ENCODE measurements around the gene P2RY11.

DNA sequence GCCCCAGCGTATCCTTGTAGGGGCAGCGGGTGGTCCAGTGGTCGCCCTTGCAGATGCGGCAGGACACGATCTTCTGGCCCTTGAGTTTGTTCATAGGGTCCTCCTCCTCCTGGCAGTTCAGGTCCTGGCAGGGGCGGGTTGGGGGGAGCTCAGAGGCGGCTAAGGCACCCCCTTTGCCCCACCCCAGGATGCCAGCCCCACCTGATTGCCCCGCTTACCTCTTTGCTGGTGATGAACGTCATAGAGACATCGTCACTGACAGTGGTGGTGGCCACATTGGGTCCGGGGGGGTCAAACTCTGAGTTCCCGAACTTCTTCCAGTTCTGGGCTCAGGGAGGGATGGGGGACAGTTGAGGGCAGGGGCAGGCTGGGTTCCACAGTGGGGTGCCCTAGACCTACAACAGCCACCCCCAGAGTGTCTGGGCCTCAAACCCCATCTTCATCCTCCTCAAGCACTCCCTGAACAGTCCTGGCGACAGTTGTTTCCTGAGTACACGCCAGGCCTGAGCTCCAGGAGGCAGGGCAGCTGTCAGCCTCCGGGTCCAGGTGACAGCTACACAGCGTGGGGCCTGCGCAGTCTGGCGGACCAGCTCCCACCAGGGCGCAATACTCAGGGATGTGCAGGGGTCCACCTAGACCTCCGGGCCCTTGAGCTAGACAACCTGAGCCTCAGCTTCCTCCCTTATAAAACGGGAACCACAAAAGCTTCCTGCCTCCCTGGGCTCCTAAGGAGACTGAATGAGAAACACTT lies 5.5 kb downstream of the P2RY11 start:
- TF ChIP-seq EZH2 (IDR thresholded peaks at IDR 0.05) (no peak), POLR2AphosphoS5 (IDR thresholded peaks at IDR 0.05; ENCODE audit: borderline replicate concordance, low read depth, low read length) (no peak), FOXP2 (optimal IDR thresholded peaks at IDR 0.05; ENCODE audit: control extremely low read depth, extremely low read length, insufficient read depth) (no peak)

All from SK-N-MC (cell line).